Epithelial cell of prostate (primary cell): ENCODE results near the gene SRPRB.

ENCODE experiments used
- DNase-seq: peaks from one replicate; pipeline ENCODE4 v3.0.0-alpha.2; 2011; ENCODE audit warnings: low read depth, low spot score
- H3K27ac ChIP-seq: fragments of 450-650 bp; 2 replicates; pipeline ENCODE4 v1.5.1; 2017; ENCODE audit warnings: mild to moderate bottlenecking

The SRPRB gene

GRCh38 chr3:133859381-133860234, 54.0 kb downstream of the SRPRB start:
- H3K27ac ChIP-seq = no peak overlapping the region
- DNase-seq = no peak

DNA sequence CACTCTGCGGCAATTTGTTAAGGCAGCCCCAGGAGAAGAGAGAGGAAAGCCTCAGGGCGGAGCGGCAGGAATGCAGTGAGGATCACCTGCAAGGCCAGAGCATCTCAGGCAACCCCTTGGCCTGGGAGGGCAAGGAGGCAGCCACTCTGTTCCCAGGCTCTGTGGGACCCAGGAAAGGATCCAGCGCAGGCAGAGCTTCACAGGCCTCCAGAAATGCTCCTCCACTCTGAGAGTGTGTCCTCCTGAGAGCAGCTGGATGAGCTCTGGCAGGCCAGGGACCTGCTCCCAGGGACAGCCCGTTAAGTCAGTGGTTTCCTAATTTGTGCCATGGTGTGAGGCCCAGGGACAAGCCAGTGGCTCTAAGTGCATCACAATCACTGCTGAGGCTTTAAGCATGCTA, 54.9 kb downstream of the SRPRB start:
- DNase-seq = no peak
- H3K27ac ChIP-seq = no peak overlapping the region

- H3K27ac ChIP-seq = no peak overlapping the region
- DNase-seq = no peak
Observed at GRCh38 chr3:133862161-133862560, 56.5 kb downstream of the SRPRB start.

GRCh38 chr3:133863911-133864310, 58.3 kb downstream of the SRPRB start:
- no peak overlapping the region for H3K27ac ChIP-seq
- DNase-seq = no peak

DNA sequence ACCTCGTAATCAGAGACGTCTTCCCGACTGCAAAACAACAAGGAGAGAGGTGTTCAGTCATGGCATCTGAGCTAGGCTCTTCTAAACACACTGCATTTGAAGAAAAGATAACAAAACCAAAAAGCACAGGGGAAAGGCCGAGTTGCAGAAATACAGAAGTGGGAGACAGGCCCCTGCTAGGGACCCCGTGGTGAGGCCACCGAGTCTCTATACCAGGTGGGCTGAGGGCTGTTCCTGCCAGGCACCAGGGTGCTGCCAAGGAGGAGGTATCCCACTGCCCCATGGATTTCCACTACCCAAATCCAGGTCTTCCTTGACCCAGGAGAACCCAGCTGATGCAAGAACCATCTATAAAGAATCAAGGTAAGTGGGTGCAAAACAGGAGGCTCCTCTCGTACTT, 59.0 kb downstream of the SRPRB start:
- H3K27ac ChIP-seq = no peak overlapping the region

DNA sequence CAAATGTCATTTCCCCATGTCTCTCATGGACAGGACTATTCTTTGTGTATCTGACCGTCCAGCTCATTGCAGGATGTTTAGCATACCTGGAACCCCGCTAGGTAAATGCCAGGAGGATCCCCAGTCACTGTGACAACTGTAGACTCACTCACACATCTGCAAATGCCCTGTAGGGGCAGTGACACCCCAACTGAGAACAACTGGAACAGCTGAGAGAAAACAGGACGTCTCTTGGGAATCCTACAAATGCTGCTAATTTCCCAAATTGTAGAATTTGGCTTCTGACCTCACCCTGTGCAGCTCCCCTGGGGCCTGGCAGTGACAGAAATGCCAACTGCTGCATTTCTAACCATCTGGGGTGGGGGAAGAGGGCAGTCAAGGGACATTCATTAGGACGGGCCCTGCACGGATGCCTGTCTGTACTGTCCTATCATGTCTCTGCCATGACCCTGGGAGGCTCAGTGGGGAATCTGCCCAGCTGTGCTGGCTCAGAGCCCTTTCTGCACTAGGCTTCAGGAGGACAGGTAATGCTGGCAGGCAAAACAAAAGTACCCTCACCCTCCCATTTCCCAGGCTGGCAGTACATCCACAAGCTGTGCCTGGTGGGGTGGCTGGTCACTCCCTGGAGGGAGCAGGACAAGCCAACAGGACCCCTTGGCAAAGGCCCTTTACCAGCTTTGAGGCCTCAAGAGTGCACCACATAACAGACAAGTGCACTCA, 59.7 kb downstream of the SRPRB start:
- no peak for DNase-seq
- no peak overlapping the region for H3K27ac ChIP-seq

More for the DNA sequence above, 59.0 kb downstream of the SRPRB start:
- DNase-seq = no peak

GRCh38 chr3:133866141-133866540, 60.5 kb downstream of the SRPRB start:
- no peak overlapping the region for H3K27ac ChIP-seq
- no peak for DNase-seq

DNA sequence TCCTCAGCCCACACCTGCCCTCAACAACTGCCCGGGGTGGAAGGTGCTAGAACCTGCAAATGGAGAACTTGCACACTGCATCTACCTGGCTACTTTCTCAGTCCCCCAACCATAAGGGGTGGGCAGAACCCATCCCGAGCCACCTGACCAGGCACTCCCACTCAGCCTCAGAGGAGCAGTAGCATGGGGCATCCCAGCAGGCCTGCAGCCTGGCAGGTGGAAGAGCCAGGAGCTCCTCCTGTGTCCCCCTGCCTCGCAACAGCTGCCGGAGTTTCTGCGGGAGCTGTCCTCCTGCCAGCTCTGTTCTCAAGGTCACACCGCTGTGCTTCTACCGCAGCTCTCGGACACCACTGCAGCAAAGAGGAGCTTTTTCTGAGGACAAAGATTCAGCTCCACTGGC, 62.6 kb downstream of the SRPRB start:
- no peak for DNase-seq
- H3K27ac ChIP-seq = no peak overlapping the region

DNA sequence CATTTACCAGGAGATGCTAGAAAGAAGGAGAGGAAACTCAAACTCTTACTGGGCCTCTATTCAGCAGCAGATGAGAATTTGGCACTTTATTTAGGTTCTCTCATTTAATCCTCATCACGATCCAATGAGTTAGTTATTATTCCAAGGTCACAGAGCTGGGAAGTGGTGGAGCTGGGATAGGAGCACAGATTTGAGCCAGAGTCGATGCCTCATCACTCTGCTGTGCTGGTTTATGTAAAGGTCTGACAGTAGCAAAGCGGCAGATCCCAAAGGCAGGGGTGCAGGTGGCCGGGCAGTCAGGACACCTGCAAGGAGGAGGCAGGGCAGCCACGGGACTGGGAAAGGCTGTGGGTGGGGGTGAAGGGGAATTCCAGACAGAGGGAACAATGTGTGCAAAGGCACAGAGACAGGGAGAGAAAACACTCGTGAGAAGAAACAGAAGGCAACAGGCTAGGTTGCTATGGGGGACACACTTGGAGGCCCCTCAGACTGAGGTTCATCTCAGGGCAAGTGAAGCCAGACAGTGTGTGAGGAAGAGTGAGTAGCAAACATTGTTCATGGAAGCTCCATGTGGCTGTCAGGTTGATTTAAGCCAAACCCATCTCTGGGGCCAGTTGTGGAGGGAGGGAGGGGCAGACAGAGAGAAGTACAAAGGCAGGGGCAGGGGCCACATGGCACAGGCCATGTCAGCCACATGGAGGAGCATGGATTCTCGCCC, 63.3 kb downstream of the SRPRB start:
- no peak overlapping the region for H3K27ac ChIP-seq
- DNase-seq = no peak

GRCh38 chr3:133869586-133869985, 64.0 kb downstream of the SRPRB start:
- DNase-seq = no peak
- H3K27ac ChIP-seq = no peak overlapping the region

DNA sequence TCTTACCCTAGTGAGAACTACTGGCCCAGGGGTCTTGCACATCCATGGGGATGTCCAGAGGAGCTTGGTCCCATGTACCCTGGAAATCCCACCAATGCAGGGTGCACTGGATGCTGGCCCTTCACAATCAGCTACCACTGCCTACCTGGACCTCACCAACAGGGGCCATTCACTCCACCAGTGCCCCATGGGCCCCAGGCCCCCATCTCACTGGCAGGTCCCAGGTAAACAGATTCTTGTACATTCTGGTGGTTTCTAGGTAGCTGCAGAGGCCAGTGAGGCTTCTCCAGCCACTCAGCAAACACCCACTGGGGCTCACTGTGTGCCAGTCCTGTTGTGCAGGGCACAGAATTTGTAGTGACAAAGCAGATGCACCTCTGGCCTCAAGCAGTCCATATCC, 65.2 kb downstream of the SRPRB start:
- no peak for DNase-seq
- H3K27ac ChIP-seq = no peak overlapping the region
